Measurements from ENCODE around the gene GAB1. TPM values are rescaled to one million over a fixed set of nuclear protein-coding genes. Genes with fewer than 3 reads are reported as not detected.

GAB1 gene
- total RNA-seq, 2 experiments from 2014 or later: 0.37 to 0.79 TPM

- peaks cover 27% of the 10 kb centered on the region for H3K4me1 Mint-ChIP-seq (ENCODE audit: low read depth)
- ATAC-seq (no peak), DNase-seq (no peak)
- no peak overlapping the region for H3K27ac Mint-ChIP-seq
- no peak overlapping the region for H3K4me3 Mint-ChIP-seq
- no peaks in the 10 kb centered on the region for H3K27me3 Mint-ChIP-seq (ENCODE audit: low read depth)
- CTCF ChIA-PET: no interaction called here
- peaks cover 9% of the 10 kb centered on the region for H3K36me3 Mint-ChIP-seq (ENCODE audit: low read depth)
- H3K9me3 Mint-ChIP-seq (ENCODE audit: insufficient read depth): peaks cover 3% of the 10 kb centered on the region
- POLR2A ChIA-PET: no interaction called here
Measured at GRCh38 chr4:143363332-143363731, 26.7 kb downstream of the GAB1 start.

DNA sequence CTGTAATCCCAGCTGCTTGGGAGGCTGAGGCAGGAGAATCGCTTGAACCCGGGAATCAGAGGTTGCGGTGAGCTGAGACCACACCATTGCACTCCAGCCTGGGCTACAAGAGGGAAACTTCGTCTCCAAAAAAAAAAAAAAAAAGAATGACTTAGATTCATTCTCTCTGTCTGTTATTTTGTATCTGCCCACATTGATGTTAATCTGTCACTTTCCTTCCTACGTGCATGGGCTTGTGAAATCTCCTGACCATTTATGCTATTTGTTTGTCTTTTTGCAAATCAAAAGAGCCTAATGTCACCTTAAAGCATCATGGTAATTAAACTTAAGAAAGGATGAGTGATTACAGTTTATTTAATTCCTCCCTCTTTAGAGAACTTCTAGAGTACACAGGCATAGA is 27.4 kb downstream of the GAB1 start:
- CTCF ChIA-PET: no interaction called here

DNA sequence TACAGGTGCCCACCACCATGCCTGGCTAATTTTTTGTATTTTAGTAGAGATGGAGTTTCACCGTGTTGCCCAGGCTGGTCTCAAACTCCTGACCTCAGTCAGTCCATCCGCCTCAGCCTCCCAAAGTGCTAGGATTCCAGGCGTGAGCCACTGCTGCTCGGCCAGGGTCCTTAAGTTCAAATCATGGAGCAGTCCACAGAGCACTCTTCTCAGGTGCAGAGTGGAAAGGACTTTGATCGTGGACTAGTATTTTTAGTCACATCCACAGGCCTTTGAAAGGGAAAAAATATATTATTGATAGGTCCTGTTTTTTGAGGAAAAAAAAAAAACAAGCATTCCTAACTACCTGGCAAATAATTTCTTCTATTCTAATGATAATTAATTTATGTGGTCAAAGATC is 31.2 kb downstream of the GAB1 start:
- H3K36me3 Mint-ChIP-seq (ENCODE audit: low read depth): no peaks in the 10 kb centered on the region
- DNase-seq (no peak), ATAC-seq (no peak)
- no peak overlapping the region for H3K27ac Mint-ChIP-seq
- H3K4me3 Mint-ChIP-seq: no peak overlapping the region
- H3K27me3 Mint-ChIP-seq (ENCODE audit: low read depth): no peaks in the 10 kb centered on the region
- no peaks in the 10 kb centered on the region for H3K9me3 Mint-ChIP-seq (ENCODE audit: insufficient read depth)
- peaks cover 3% of the 10 kb centered on the region for H3K4me1 Mint-ChIP-seq (ENCODE audit: low read depth)
- POLR2A ChIA-PET: no interaction called here
- CTCF ChIA-PET: no interaction called here

More for the DNA sequence above, 27.4 kb downstream of the GAB1 start:
- H3K9me3 Mint-ChIP-seq (ENCODE audit: insufficient read depth): peaks cover 3% of the 10 kb centered on the region
- peaks cover 20% of the 10 kb centered on the region for H3K4me1 Mint-ChIP-seq (ENCODE audit: low read depth)
- POLR2A ChIA-PET: no interaction called here
- no peak for DNase-seq
- no peak overlapping the region for H3K4me3 Mint-ChIP-seq
- ATAC-seq: no peak
- H3K27ac Mint-ChIP-seq: no peak overlapping the region
- H3K27me3 Mint-ChIP-seq (ENCODE audit: low read depth): no peaks in the 10 kb centered on the region
- H3K36me3 Mint-ChIP-seq (ENCODE audit: low read depth): peaks cover 9% of the 10 kb centered on the region

- Mint-ChIP-seq H3K4me3 (no peak overlapping the region), H3K4me1 (ENCODE audit: low read depth) (no peaks in the 10 kb centered on the region), H3K27me3 (ENCODE audit: low read depth) (no peaks in the 10 kb centered on the region), H3K9me3 (ENCODE audit: insufficient read depth) (no peaks in the 10 kb centered on the region), H3K27ac (no peak overlapping the region), H3K36me3 (ENCODE audit: low read depth) (no peaks in the 10 kb centered on the region)
- DNase-seq: no peak
- ChIA-PET POLR2A (no interaction called here), CTCF (no interaction called here)
- ATAC-seq: no peak
Measured at GRCh38 chr4:143369552-143369951, 32.9 kb downstream of the GAB1 start.

DNA sequence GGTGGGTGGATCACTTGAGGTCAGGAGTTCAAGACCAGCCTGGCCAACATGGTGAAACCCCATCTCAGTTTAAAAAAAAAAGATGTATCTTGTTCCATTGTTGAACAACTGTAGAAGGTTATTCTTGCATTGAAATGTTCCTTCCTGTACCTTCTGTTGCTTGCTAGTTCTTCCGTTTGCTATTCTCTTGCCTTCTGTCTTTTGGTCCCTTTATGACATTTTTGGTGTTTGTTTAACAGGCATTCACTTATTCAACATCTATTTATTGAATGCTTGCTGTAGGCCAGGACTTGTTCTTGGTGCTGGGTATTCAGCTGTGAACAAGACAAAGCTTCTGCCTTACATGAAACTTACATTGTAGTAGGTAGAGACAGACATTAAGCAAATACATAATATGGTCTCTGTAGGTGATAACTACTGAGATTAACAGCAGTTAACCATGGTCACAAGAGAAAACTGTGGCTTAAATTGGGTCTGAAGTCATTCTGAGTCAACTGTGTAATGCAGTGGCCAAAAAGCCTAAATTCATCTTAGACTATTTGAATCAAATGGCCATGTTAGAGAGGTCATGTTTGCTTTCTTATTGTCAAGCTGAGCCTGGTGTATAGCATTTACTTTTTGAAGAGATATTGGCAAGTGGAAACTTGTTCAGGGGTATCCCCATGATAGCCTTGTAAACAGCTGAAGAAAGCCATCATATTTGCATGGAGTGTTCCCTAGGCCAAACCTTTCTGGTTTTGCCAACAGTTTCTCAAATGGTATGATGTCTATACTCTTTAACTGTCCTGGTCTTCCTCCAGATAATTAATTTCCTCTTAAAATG is 35.6 kb downstream of the GAB1 start:
- no peak for ATAC-seq
- H3K27ac Mint-ChIP-seq: no peak overlapping the region
- ChIA-PET CTCF (no interaction called here), POLR2A (interaction anchor here (0.9 kb wide), 1 partner anchor 13 kb away, joined by 3 read pairs; no protein-coding TSS in a partner anchor)
- H3K4me3 Mint-ChIP-seq: no peak overlapping the region
- no peaks in the 10 kb centered on the region for H3K36me3 Mint-ChIP-seq (ENCODE audit: low read depth)
- no peaks in the 10 kb centered on the region for H3K4me1 Mint-ChIP-seq (ENCODE audit: low read depth)
- DNase-seq: no peak
- H3K27me3 Mint-ChIP-seq (ENCODE audit: low read depth): no peaks in the 10 kb centered on the region
- H3K9me3 Mint-ChIP-seq (ENCODE audit: insufficient read depth): no peaks in the 10 kb centered on the region

GRCh38 chr4:143374255-143374654 is 37.6 kb downstream of the GAB1 start:
- Mint-ChIP-seq H3K27me3 (ENCODE audit: low read depth) (no peaks in the 10 kb centered on the region), H3K4me3 (no peak overlapping the region), H3K36me3 (ENCODE audit: low read depth) (no peaks in the 10 kb centered on the region), H3K9me3 (ENCODE audit: insufficient read depth) (no peaks in the 10 kb centered on the region), H3K27ac (no peak overlapping the region), H3K4me1 (ENCODE audit: low read depth) (no peaks in the 10 kb centered on the region)
- DNase-seq (no peak), ATAC-seq (no peak)
- CTCF ChIA-PET: no interaction called here
- POLR2A ChIA-PET: no interaction called here

- no peaks in the 10 kb centered on the region for H3K4me1 Mint-ChIP-seq (ENCODE audit: low read depth)
- H3K27ac Mint-ChIP-seq: no peak overlapping the region
- no peaks in the 10 kb centered on the region for H3K36me3 Mint-ChIP-seq (ENCODE audit: low read depth)
- CTCF ChIA-PET: interaction anchor here (1.1 kb wide), 1 partner anchor 156 kb away, joined by 3 read pairs; no protein-coding TSS in a partner anchor
- POLR2A ChIA-PET: no interaction called here
- no peaks in the 10 kb centered on the region for H3K27me3 Mint-ChIP-seq (ENCODE audit: low read depth)
- DNase-seq (no peak), ATAC-seq (no peak)
- H3K9me3 Mint-ChIP-seq (ENCODE audit: insufficient read depth): no peaks in the 10 kb centered on the region
- no peak overlapping the region for H3K4me3 Mint-ChIP-seq
Measured at GRCh38 chr4:143374771-143375170, 38.1 kb downstream of the GAB1 start.

- H3K9me3 Mint-ChIP-seq (ENCODE audit: insufficient read depth): no peaks in the 10 kb centered on the region
- ATAC-seq: no peak
- H3K27ac Mint-ChIP-seq: no peak overlapping the region
- no peaks in the 10 kb centered on the region for H3K4me1 Mint-ChIP-seq (ENCODE audit: low read depth)
- ChIA-PET CTCF (interaction anchor here (1.1 kb wide), 2 partner anchors 23 to 156 kb away, joined by 3 to 5 read pairs; no protein-coding TSS in a partner anchor), POLR2A (no interaction called here)
- no peak for DNase-seq
- no peak overlapping the region for H3K4me3 Mint-ChIP-seq
- no peaks in the 10 kb centered on the region for H3K36me3 Mint-ChIP-seq (ENCODE audit: low read depth)
- H3K27me3 Mint-ChIP-seq (ENCODE audit: low read depth): no peaks in the 10 kb centered on the region
Measured at GRCh38 chr4:143375326-143376073, 38.8 kb downstream of the GAB1 start.

GRCh38 chr4:143377611-143378099 is 41.0 kb downstream of the GAB1 start:
- H3K27ac Mint-ChIP-seq: no peak overlapping the region
- no peak overlapping the region for H3K4me3 Mint-ChIP-seq
- ChIA-PET CTCF (interaction anchor here (1.2 kb wide), 1 partner anchor 13 kb away, joined by 6 read pairs; no protein-coding TSS in a partner anchor), POLR2A (no interaction called here)
- H3K9me3 Mint-ChIP-seq (ENCODE audit: insufficient read depth): no peaks in the 10 kb centered on the region
- H3K36me3 Mint-ChIP-seq (ENCODE audit: low read depth): no peaks in the 10 kb centered on the region
- no peaks in the 10 kb centered on the region for H3K27me3 Mint-ChIP-seq (ENCODE audit: low read depth)
- DNase-seq (no peak), ATAC-seq (no peak)
- H3K4me1 Mint-ChIP-seq (ENCODE audit: low read depth): no peaks in the 10 kb centered on the region

DNA sequence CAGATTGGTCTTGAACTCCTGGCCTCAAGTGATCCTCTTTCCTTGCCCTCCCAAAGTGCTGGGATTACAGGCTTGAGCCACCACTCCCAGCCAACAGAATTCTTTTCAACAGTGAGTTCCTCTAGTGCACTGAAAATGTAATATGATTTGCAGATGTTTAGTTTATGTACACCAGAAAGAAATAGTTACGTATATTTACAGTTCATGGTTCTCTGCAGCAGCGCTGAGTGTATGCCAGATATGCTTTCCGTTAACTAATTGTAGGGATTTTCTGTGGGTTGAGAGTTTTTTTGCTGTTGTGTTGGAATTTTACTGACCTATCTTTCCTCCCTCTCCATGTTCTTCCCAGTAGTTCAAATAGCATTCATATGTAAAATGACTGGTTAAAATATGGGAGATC is 44.0 kb downstream of the GAB1 start:
- Mint-ChIP-seq H3K36me3 (ENCODE audit: low read depth) (no peaks in the 10 kb centered on the region), H3K4me1 (ENCODE audit: low read depth) (no peaks in the 10 kb centered on the region), H3K4me3 (no peak overlapping the region), H3K27ac (no peak overlapping the region), H3K9me3 (ENCODE audit: insufficient read depth) (no peaks in the 10 kb centered on the region), H3K27me3 (ENCODE audit: low read depth) (no peaks in the 10 kb centered on the region)
- DNase-seq: no peak
- ATAC-seq: no peak
- POLR2A ChIA-PET: no interaction called here
- CTCF ChIA-PET: no interaction called here

- ChIA-PET CTCF (no interaction called here), POLR2A (no interaction called here)
- Mint-ChIP-seq H3K36me3 (ENCODE audit: low read depth) (no peaks in the 10 kb centered on the region), H3K4me1 (ENCODE audit: low read depth) (no peaks in the 10 kb centered on the region), H3K27ac (no peak overlapping the region), H3K4me3 (no peak overlapping the region), H3K9me3 (ENCODE audit: insufficient read depth) (no peaks in the 10 kb centered on the region), H3K27me3 (ENCODE audit: low read depth) (no peaks in the 10 kb centered on the region)
- DNase-seq (no peak), ATAC-seq (no peak)
Measured at GRCh38 chr4:143381189-143382118, 44.8 kb downstream of the GAB1 start.
